ENCODE data around the gene LCLAT1. TPM values are rescaled to one million over a fixed set of nuclear protein-coding genes. Genes with fewer than 3 reads are reported as not detected.

LCLAT1 gene
- 20.8 TPM for total RNA-seq

GRCh38 chr2:30447149-30448045 lies at the start of gene LCLAT1:
Gene LCLAT1 (plus strand): TSS chr2:30447246. CDS start chr2:30525591, 78,345 bp downstream.

Small RNA genes lying within 50 kb of the gene (small RNA-seq; reads per million reads assigned to genes)
- not detected for gene AC073255.1 (ENCODE audit: low replicate concordance)

Other genes starting within 250 kb of the LCLAT1 start
- 226 TPM for gene LBH, start 215.7 kb upstream of the LCLAT1 start, total RNA-seq